Vagina (tissue), 2 donors: Measurements from ENCODE around the gene THAP12. TPM values are rescaled to one million over a fixed set of nuclear protein-coding genes. Genes with fewer than 3 reads are reported as not detected.

Experiments
- DNase-seq, 2 donors: peaks; one replicate each; pipeline ENCODE4 v3.0.0-alpha.2; 2017; ENCODE audit errors: extremely low spot score in 2 of 2
- H3K27ac ChIP-seq: fragments of 200-600 bp; sonication (generic); one replicate; pipeline ENCODE4 v1.5.1; 2019
- H3K27me3 ChIP-seq: fragments of 200-600 bp; sonication (generic); one replicate; pipeline ENCODE4 v1.5.1; 2019
- H3K36me3 ChIP-seq, 2 donors: fragments of 200-600 bp; sonication (generic); one replicate each; pipeline ENCODE4 v1.5.1; 2017 to 2019
- H3K4me1 ChIP-seq: fragments of 200-600 bp; sonication (generic); one replicate; pipeline ENCODE4 v1.5.1; 2019
- H3K4me3 ChIP-seq, 2 donors: fragments of 200-600 bp; sonication (generic); 1 replicate in 1 of 2; 2 replicates in 1 of 2; pipeline ENCODE4 v1.5.1; 2016 to 2019
- H3K9me3 ChIP-seq: fragments of 200-600 bp; sonication (generic); one replicate; pipeline ENCODE4 v1.5.1; 2019
- CTCF ChIP-seq, 3 experiments: fragments of 450-650 bp in 2 of 3; fragments of 200-600 bp in 1 of 3; sonication (generic) in 1 of 3; IDR thresholded peaks; one replicate each; pipeline ENCODE4 v1.5.1; 2017 to 2019; ENCODE audit warnings: antibody characterized with exemption in 3 of 3, mild to moderate bottlenecking in 2 of 3, moderate library complexity in 2 of 3
- POLR2A ChIP-seq, 2 donors: fragments of 450-650 bp; IDR thresholded peaks; one replicate each; pipeline ENCODE4 v1.6.1; 2017; ENCODE audit warnings: antibody characterized with exemption in 2 of 2, mild to moderate bottlenecking in 2 of 2, moderate library complexity in 2 of 2
- POLR2AphosphoS5 ChIP-seq, 2 donors: sonication (generic); formaldehyde crosslinking; IDR thresholded peaks; one replicate each; pipeline ENCODE4 v1.9.0; 2017; ENCODE audit warnings: antibody characterized with exemption in 2 of 2, mild to moderate bottlenecking in 2 of 2, low read depth in 1 of 2; ENCODE audit not compliant: insufficient read depth in 1 of 2
- intact Hi-C: fragments of 100-400 bp; cut with DNase I; formaldehyde crosslinking; loops from one replicate; pipeline ENCODE4 v1.15.1; 2023
- total RNA-seq: library from RNA; depleted of rRNA; stranded (reverse); fragments of >200 nt; gene quantifications from one replicate; pipeline ENCODE4 v1.2.3, GENCODE V29; 2016

THAP12 gene
- total RNA-seq, 1 donor from 2014 or later, result 25.8 TPM

- H3K27me3 ChIP-seq, result no peaks in the 10 kb centered on the region
- no peak overlapping the region for H3K27ac ChIP-seq
- no peak for DNase-seq
- TF ChIP-seq POLR2AphosphoS5 (IDR thresholded peaks at IDR 0.05; ENCODE audit: insufficient read depth in 1 of 2, low read depth in 1 of 2), result no peak
- no peak for TF ChIP-seq POLR2A (IDR thresholded peaks at IDR 0.05)
- no peak for TF ChIP-seq CTCF (IDR thresholded peaks at IDR 0.05)
- H3K9me3 ChIP-seq, result no peaks in the 10 kb centered on the region
- intact Hi-C loops, result loop anchor here (10.0 kb wide), 1 partner anchor 412 kb away; no protein-coding TSS in a partner anchor
- H3K4me3 ChIP-seq, result no peak overlapping the region
- peaks cover 7% of the 10 kb centered on the region for H3K4me1 ChIP-seq
- no peaks in the 10 kb centered on the region for H3K36me3 ChIP-seq
Measured at GRCh38 chr11:76317296-76317695, 63.6 kb downstream of the THAP12 start.

- DNase-seq, result no peak
- Histone ChIP-seq H3K4me1 (peaks cover 2% of the 10 kb centered on the region), H3K4me3 (no peak overlapping the region), H3K36me3 (no peaks in the 10 kb centered on the region), H3K9me3 (no peaks in the 10 kb centered on the region), H3K27ac (no peak overlapping the region), H3K27me3 (no peaks in the 10 kb centered on the region)
- intact Hi-C loops, result loop anchor here (10.0 kb wide), 1 partner anchor 412 kb away; no protein-coding TSS in a partner anchor
- no peak for TF ChIP-seq POLR2AphosphoS5 (IDR thresholded peaks at IDR 0.05; ENCODE audit: insufficient read depth in 1 of 2, low read depth in 1 of 2)
- no peak for TF ChIP-seq CTCF (IDR thresholded peaks at IDR 0.05)
- no peak for TF ChIP-seq POLR2A (IDR thresholded peaks at IDR 0.05)
Measured at GRCh38 chr11:76316726-76317125, 64.2 kb downstream of the THAP12 start.

GRCh38 chr11:76315182-76315853, 65.6 kb downstream of the THAP12 start:
- Histone ChIP-seq H3K9me3 (no peaks in the 10 kb centered on the region), H3K27ac (no peak overlapping the region), H3K27me3 (no peaks in the 10 kb centered on the region), H3K4me1 (no peaks in the 10 kb centered on the region), H3K36me3 (no peaks in the 10 kb centered on the region), H3K4me3 (no peak overlapping the region)
- no peak for TF ChIP-seq POLR2AphosphoS5 (IDR thresholded peaks at IDR 0.05; ENCODE audit: insufficient read depth in 1 of 2, low read depth in 1 of 2)
- TF ChIP-seq POLR2A (IDR thresholded peaks at IDR 0.05), result no peak
- no peak for TF ChIP-seq CTCF (IDR thresholded peaks at IDR 0.05)
- DNase-seq, result no peak
- intact Hi-C loops, result loop anchor here (10.0 kb wide), 1 partner anchor 411 kb away; no protein-coding TSS in a partner anchor

- DNase-seq, result no peak
- Histone ChIP-seq H3K27me3 (no peaks in the 10 kb centered on the region), H3K9me3 (no peaks in the 10 kb centered on the region), H3K36me3 (no peaks in the 10 kb centered on the region), H3K27ac (no peak overlapping the region), H3K4me3 (no peak overlapping the region), H3K4me1 (no peaks in the 10 kb centered on the region)
- TF ChIP-seq POLR2AphosphoS5 (IDR thresholded peaks at IDR 0.05; ENCODE audit: insufficient read depth in 1 of 2, low read depth in 1 of 2) (no peak), POLR2A (IDR thresholded peaks at IDR 0.05) (no peak), CTCF (IDR thresholded peaks at IDR 0.05) (no peak)
- intact Hi-C loops, result loop anchor here (10.0 kb wide), 1 partner anchor 410 kb away; no protein-coding TSS in a partner anchor
Measured at GRCh38 chr11:76314741-76315090, 66.2 kb downstream of the THAP12 start.
